ENCODE data around the gene CLEC2D.
"Not testable (repeated sequence)": the region's sequence is repeated elsewhere in the genome, so short reads cannot be mapped to it uniquely, and the experiment has no call there.

- TF ChIP-seq CTCF (IDR thresholded peaks at IDR 0.05); EZH2 (IDR thresholded peaks at IDR 0.05; ENCODE audit: borderline replicate concordance, insufficient read depth, low read depth, low read length, poor library complexity, severe bottlenecking): not testable (repeated sequence)
Measured at GRCh38 chr12:9739404-9740105, 70.0 kb downstream of the CLEC2D start.
